ENCODE results near the gene TWSG1. TPM values are rescaled to one million over a fixed set of nuclear protein-coding genes. Genes with fewer than 3 reads are reported as not detected.

Gene TWSG1
- total and polyA plus RNA-seq, 2 of the 13 experiments (the other 11 are each of a cell fraction or from before 2014, with no cell fraction given): 6.6 to 9.4 TPM

- TF ChIP-seq ZNF142 (CRISPR knock-in tag; IDR thresholded peaks at IDR 0.05): no peak
- TF ChIP-seq NCOR1 (IDR thresholded peaks at IDR 0.05; ENCODE audit: borderline replicate concordance, low read length): no peak
- no peak for TF ChIP-seq REPIN1 (CRISPR knock-in tag; IDR thresholded peaks at IDR 0.05; ENCODE audit: borderline replicate concordance, low read depth)
- no peak for TF ChIP-seq TEF (CRISPR knock-in tag; IDR thresholded peaks at IDR 0.05)
- no peak for TF ChIP-seq IRF1 (CRISPR knock-in tag; IDR thresholded peaks at IDR 0.05; ENCODE audit: low read depth)
Measured at GRCh38 chr18:9334973-9335696, 562 bp downstream of the TWSG1 start (continued).

Data from HepG2 (cell line).